HepG2 (cell line): ENCODE results near the gene SLC50A1. TPM values are rescaled to one million over a fixed set of nuclear protein-coding genes. Genes with fewer than 3 reads are reported as not detected.

ENCODE experiments used
- ATF3 ChIP-seq: sonication (generic); formaldehyde crosslinking; IDR thresholded peaks from 2 replicates; pipeline ENCODE4 v1.4.0; 2020; ENCODE audit warnings: missing genetic modification reagents
- ATF6 ChIP-seq: sonication (generic); formaldehyde crosslinking; conservative IDR thresholded peaks from 2 replicates; pipeline ENCODE4 v1.4.0; 2020; ENCODE audit warnings: missing genetic modification reagents
- ATF7-NPFF ChIP-seq: sonication (generic); formaldehyde crosslinking; IDR thresholded peaks from 2 replicates; pipeline ENCODE4 v1.8.1; 2023; ENCODE audit warnings: mild to moderate bottlenecking, low read depth, missing genetic modification reagents, moderate library complexity
- CREM ChIP-seq, 2 experiments: sonication (generic) in 1 of 2; formaldehyde crosslinking in 1 of 2; IDR thresholded peaks; 2 replicates each; pipeline versions ENCODE4 v1.4.0 to v1.6.1; 2016 to 2020; ENCODE audit warnings: antibody characterized with exemption in 1 of 2, mild to moderate bottlenecking in 1 of 2, missing genetic modification reagents in 1 of 2
- E2F2 ChIP-seq: sonication (generic); formaldehyde crosslinking; IDR thresholded peaks from 2 replicates; pipeline ENCODE4 v1.4.0; 2020; ENCODE audit warnings: missing genetic modification reagents, borderline replicate concordance
- ELF4 ChIP-seq: sonication (generic); formaldehyde crosslinking; IDR thresholded peaks from 2 replicates; pipeline ENCODE4 v1.5.0; 2020; ENCODE audit warnings: missing genetic modification reagents, mild to moderate bottlenecking, moderate library complexity, borderline replicate concordance
- HDAC1 ChIP-seq: sonication (generic); formaldehyde crosslinking; IDR thresholded peaks from 2 replicates; pipeline ENCODE4 v1.5.1; 2020; ENCODE audit warnings: mild to moderate bottlenecking, missing genetic modification reagents
- HDAC2 ChIP-seq: sonication (generic); formaldehyde crosslinking; IDR thresholded peaks from 2 replicates; pipeline ENCODE4 v1.4.0; 2020; ENCODE audit warnings: missing genetic modification reagents
- IKZF5 ChIP-seq: IDR thresholded peaks from 2 replicates; pipeline ENCODE4 v1.6.1; 2018; ENCODE audit warnings: missing genetic modification reagents, mild to moderate bottlenecking, missing compliant biosample characterization
- KDM5A ChIP-seq: fragments of 200-600 bp; sonication (generic); IDR thresholded peaks from 2 replicates; pipeline ENCODE4 v1.7.0; 2018; ENCODE audit warnings: antibody characterized with exemption, mild to moderate bottlenecking, low read length, borderline replicate concordance
- NPAS2 ChIP-seq: sonication (generic); formaldehyde crosslinking; IDR thresholded peaks from 2 replicates; pipeline ENCODE4 v1.8.0; 2022; ENCODE audit warnings: mild to moderate bottlenecking, missing genetic modification reagents, borderline replicate concordance
- SNAPC2 ChIP-seq: sonication (generic); formaldehyde crosslinking; IDR thresholded peaks from 2 replicates; pipeline ENCODE4 v1.8.1; 2022; ENCODE audit warnings: mild to moderate bottlenecking, missing genetic modification reagents
- SP5 ChIP-seq: IDR thresholded peaks from 2 replicates; pipeline ENCODE4 v1.6.1; 2016; ENCODE audit warnings: low read depth, borderline replicate concordance
- ZBTB3 ChIP-seq: sonication (generic); formaldehyde crosslinking; IDR thresholded peaks from 2 replicates; pipeline ENCODE4 v1.4.0; 2020; ENCODE audit warnings: low read depth, mild to moderate bottlenecking, moderate library complexity, missing genetic modification reagents, borderline replicate concordance
- ZBTB7B ChIP-seq: sonication (generic); formaldehyde crosslinking; IDR thresholded peaks from 2 replicates; pipeline ENCODE4 v1.4.0; 2020; ENCODE audit warnings: missing genetic modification reagents
- ZC3H13 ChIP-seq: sonication (generic); formaldehyde crosslinking; IDR thresholded peaks from 2 replicates; pipeline ENCODE4 v1.8.1; 2023; ENCODE audit warnings: mild to moderate bottlenecking, missing genetic modification reagents, moderate library complexity
- ZFP1 ChIP-seq: IDR thresholded peaks from 2 replicates; pipeline ENCODE4 v1.6.1; 2016
- ZFP91 ChIP-seq: sonication (generic); formaldehyde crosslinking; IDR thresholded peaks from 2 replicates; pipeline ENCODE4 v1.9.0; 2022; ENCODE audit warnings: missing genetic modification reagents, mild to moderate bottlenecking, borderline replicate concordance
- ZNF30 ChIP-seq: sonication (generic); formaldehyde crosslinking; IDR thresholded peaks from 2 replicates; pipeline ENCODE4 v1.5.0; 2020; ENCODE audit warnings: mild to moderate bottlenecking, missing genetic modification reagents
- ZNF333 ChIP-seq: sonication (generic); formaldehyde crosslinking; IDR thresholded peaks from 2 replicates; pipeline ENCODE4 v1.4.0; 2020; ENCODE audit warnings: mild to moderate bottlenecking, missing genetic modification reagents, borderline replicate concordance
- ZNF441 ChIP-seq: sonication (generic); formaldehyde crosslinking; IDR thresholded peaks from 2 replicates; pipeline ENCODE4 v1.7.0; 2021; ENCODE audit warnings: missing genetic modification reagents, borderline replicate concordance
- ZNF724P ChIP-seq: sonication (generic); formaldehyde crosslinking; IDR thresholded peaks from 2 replicates; pipeline ENCODE4 v1.8.0; 2022; ENCODE audit warnings: missing genetic modification reagents, borderline replicate concordance
- ZNF780A ChIP-seq: sonication (generic); formaldehyde crosslinking; IDR thresholded peaks from 2 replicates; pipeline ENCODE4 v1.8.0; 2022; ENCODE audit warnings: mild to moderate bottlenecking, missing genetic modification reagents, moderate library complexity
- polyA plus RNA-seq, 8 experiments: library from polyadenylated mRNA; depleted of rRNA in 3 of 8; stranded (reverse) in 7 of 8; unstranded in 1 of 8; fragments of >200 nt; fragmentation: Illumina TruSeq in 4 of 8; extraction: Trizol in 4 of 8; gene quantifications; 2 replicates each; pipeline versions ENCODE4 v1.2.1 to v1.2.3, GENCODE V29; 2011 to 2016; ENCODE audit warnings: low read depth in 4 of 8, missing spikeins in 1 of 8, mixed read lengths in 1 of 8; ENCODE audit not compliant: insufficient read depth in 1 of 8
- total RNA-seq, 5 experiments: library from RNA; depleted of rRNA; stranded (reverse); fragments of >200 nt; fragmentation: Illumina TruSeq; extraction: Trizol; gene quantifications; 2 replicates each; pipeline ENCODE4 v1.2.3, GENCODE V29; 2016; ENCODE audit warnings: low read depth in 1 of 5

The SLC50A1 gene
- total and polyA plus RNA-seq, 2 of the 13 experiments (the other 11 are each of a cell fraction or from before 2014, with no cell fraction given) = 22.5 to 46.8 TPM

- no peak for TF ChIP-seq ZNF333 (CRISPR knock-in tag)
- no peak for TF ChIP-seq ATF3 (CRISPR knock-in tag)
- TF ChIP-seq ZNF724P (CRISPR knock-in tag) = 0 out of 2 replicates have a peak, but pooled peaks have one; percentile 54
- no peak for TF ChIP-seq HDAC2 (CRISPR knock-in tag)
- 0 out of 2 replicates have a peak, but pooled peaks have one; percentile 45 for TF ChIP-seq ZNF780A (CRISPR knock-in tag)
- TF ChIP-seq ZFP1 = no peak
- TF ChIP-seq ZBTB7B (CRISPR knock-in tag) = peak; percentile 42; the same call in 1 of the 2 replicates
- TF ChIP-seq HDAC1 (CRISPR knock-in tag) = peak; percentile 14
- peak; percentile 46; the same call in 1 of the 2 replicates for TF ChIP-seq ATF7-NPFF (CRISPR knock-in tag)
- TF ChIP-seq IKZF5 (CRISPR knock-in tag) = peak; percentile 91
- TF ChIP-seq ZNF30 (CRISPR knock-in tag) = no peak
- TF ChIP-seq CREM (IDR thresholded peaks at IDR 0.05) = no peak; the same call in 1 of the 2 replicates
- no peak for TF ChIP-seq CREM (CRISPR knock-in tag; IDR thresholded peaks at IDR 0.05)
- TF ChIP-seq ZFP91 (CRISPR knock-in tag) = peak; percentile 76
- peak; percentile 99 for TF ChIP-seq ZC3H13 (CRISPR knock-in tag)
- TF ChIP-seq KDM5A = no peak; the same call in 1 of the 2 replicates
- TF ChIP-seq SP5 (CRISPR knock-in tag) = peak; percentile 79
- TF ChIP-seq ZBTB3 (CRISPR knock-in tag) = peak; percentile 94
- 0 out of 2 replicates have a peak, but pooled peaks have one; percentile 21 for TF ChIP-seq ELF4 (CRISPR knock-in tag)
- TF ChIP-seq E2F2 (CRISPR knock-in tag) = peak; percentile 75; the same call in 1 of the 2 replicates
- TF ChIP-seq NPAS2 (CRISPR knock-in tag) = no peak
- no peak; the same call in 1 of the 2 replicates for TF ChIP-seq SNAPC2 (CRISPR knock-in tag)
- TF ChIP-seq ATF6 (CRISPR knock-in tag) = no peak
- peak; percentile 55; the same call in 1 of the 2 replicates for TF ChIP-seq ZNF441 (CRISPR knock-in tag)
Observed at GRCh38 chr1:155135415-155136028, at the start of gene SLC50A1 (continued).
